NT2/D1 (cell line): Measurements from ENCODE around the gene P4HA2.
"Not testable (repeated sequence)": the region's sequence is repeated elsewhere in the genome, so short reads cannot be mapped to it uniquely, and the experiment has no call there.

Source experiments
- DNase-seq: peaks from one replicate; pipeline ENCODE4 v3.0.0-alpha.2; 2011; ENCODE audit warnings: low read depth, low spot score
- H3K27me3 ChIP-seq: 2 replicates; pipeline ENCODE4 v1.6.0; 2011; ENCODE audit warnings: mild to moderate bottlenecking; ENCODE audit not compliant: insufficient read length, insufficient read depth
- H3K36me3 ChIP-seq: 2 replicates; pipeline ENCODE4 v1.6.1; 2011; ENCODE audit warnings: mild to moderate bottlenecking, low read length, mixed read lengths; ENCODE audit not compliant: insufficient read depth, insufficient read length
- H3K4me1 ChIP-seq: 2 replicates; pipeline ENCODE4 v1.5.1; 2011; ENCODE audit not compliant: insufficient read depth, insufficient read length
- H3K4me3 ChIP-seq: 2 replicates; pipeline ENCODE4 v1.5.1; 2011; ENCODE audit warnings: low read depth; ENCODE audit not compliant: insufficient read length
- H3K9ac ChIP-seq: 2 replicates; pipeline ENCODE4 v1.6.0; 2011; ENCODE audit warnings: low read depth; ENCODE audit not compliant: insufficient read length
- H3K9me3 ChIP-seq: 2 replicates; pipeline ENCODE4 v1.5.1; 2011; ENCODE audit warnings: mild to moderate bottlenecking, low read length; ENCODE audit not compliant: insufficient read depth
- SUZ12 ChIP-seq: IDR thresholded peaks from 2 replicates; pipeline ENCODE4 v1.6.1; 2011; ENCODE audit not compliant: insufficient read length, insufficient read depth; ENCODE audit errors: extremely low read depth
- YY1 ChIP-seq: IDR thresholded peaks from 2 replicates; pipeline ENCODE4 v1.6.1; 2011; ENCODE audit not compliant: insufficient read length, insufficient read depth
- ZNF274 ChIP-seq: IDR thresholded peaks from 2 replicates; pipeline ENCODE4 v1.6.1; 2011; ENCODE audit warnings: mild to moderate bottlenecking, low read depth, low read length

P4HA2 gene

DNA sequence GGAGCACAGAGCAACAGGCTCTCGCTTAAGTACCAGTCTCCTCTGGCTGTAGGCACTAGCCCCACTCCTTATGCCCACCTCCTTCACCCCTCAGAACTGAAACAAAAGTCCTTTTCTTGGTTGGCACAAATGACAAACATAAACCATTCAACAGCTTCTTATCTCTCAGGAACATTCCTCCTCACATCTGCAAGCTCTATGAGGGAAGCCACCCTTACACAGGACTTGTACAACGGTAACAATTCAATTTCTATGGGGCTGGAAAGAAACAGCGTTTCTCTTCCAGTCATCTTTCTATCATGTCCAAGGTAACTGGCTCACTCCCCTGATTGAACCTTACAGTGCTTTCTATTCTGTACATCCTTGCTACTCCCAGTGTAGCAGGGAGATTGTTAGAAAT lies 80.0 kb downstream of the P4HA2 start:
- no peaks in the 10 kb centered on the region for H3K4me1 ChIP-seq
- H3K9ac ChIP-seq = no peak overlapping the region
- no peak overlapping the region for H3K4me3 ChIP-seq
- H3K36me3 ChIP-seq = no peaks in the 10 kb centered on the region
- TF ChIP-seq SUZ12 (no peak), ZNF274 (no peak), YY1 (no peak)
- H3K9me3 ChIP-seq = peaks cover 12% of the 10 kb centered on the region
- no peaks in the 10 kb centered on the region for H3K27me3 ChIP-seq
- no peak for DNase-seq

DNA sequence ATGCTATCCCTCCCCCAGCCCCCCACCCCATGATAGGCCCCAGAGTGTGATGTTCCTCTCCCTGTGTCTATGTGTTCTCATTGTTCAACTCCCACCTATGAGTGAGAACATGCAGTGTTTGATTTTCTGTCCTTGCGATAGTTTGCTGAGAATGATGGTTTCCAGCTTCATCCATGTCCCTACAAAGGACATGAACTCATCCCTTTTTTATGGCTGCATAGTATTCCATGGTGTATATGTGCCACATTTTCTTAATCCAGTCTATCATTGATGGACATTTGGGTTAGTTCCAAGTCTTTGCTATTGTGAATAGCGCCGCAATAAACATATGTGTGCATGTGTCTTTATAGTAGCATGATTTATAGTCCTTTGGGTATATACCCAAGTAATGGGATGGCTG lies 82.3 kb downstream of the P4HA2 start:
- H3K36me3 ChIP-seq, H3K9ac ChIP-seq, H3K4me3 ChIP-seq, H3K27me3 ChIP-seq, DNase-seq, H3K4me1 ChIP-seq: not testable (repeated sequence)
- H3K9me3 ChIP-seq = peaks cover 14% of the 10 kb centered on the region

DNA sequence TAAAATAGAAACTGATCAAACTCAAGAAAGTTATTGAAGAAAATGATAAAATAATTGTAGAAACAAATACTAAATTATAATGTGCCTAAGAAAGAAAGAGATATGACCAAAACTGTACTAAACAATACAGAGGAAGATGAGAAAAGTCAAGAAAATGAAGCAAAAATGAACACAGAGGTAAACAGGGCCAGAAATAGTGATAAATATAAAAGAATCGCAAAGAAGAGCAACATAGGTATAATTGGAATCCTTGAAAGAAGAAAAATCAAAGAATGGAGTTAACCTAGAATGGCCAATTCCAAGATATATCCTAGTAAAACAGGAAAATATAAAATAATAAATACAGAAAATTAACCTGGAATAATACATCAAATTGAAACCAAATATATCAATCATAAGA lies 84.5 kb downstream of the P4HA2 start:
- no peaks in the 10 kb centered on the region for H3K27me3 ChIP-seq
- H3K9me3 ChIP-seq = peaks cover 14% of the 10 kb centered on the region
- no peaks in the 10 kb centered on the region for H3K36me3 ChIP-seq
- H3K4me1 ChIP-seq = no peaks in the 10 kb centered on the region
- H3K4me3 ChIP-seq = no peak overlapping the region
- no peak for DNase-seq
- TF ChIP-seq SUZ12 = no peak
- no peak overlapping the region for H3K9ac ChIP-seq

DNA sequence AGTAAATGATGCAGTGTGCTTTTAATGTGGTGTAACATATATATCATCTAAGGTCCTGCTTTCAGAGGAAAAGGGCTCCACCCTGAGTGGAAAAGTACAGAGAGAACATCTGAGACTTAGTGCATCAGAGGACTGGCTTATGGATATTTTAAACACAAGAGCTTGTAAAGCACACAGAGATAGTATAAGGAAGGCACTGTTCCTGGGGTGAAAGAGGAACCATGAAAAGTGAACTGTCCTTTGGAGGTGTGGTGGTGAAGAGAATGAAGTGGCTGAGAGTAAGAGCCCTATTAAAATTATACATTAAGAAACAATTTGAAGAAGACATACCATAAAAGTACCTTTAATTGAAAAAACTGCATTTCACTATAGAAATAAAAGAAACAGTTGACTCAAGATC lies 85.2 kb downstream of the P4HA2 start:
- Histone ChIP-seq H3K9me3 (peaks cover 14% of the 10 kb centered on the region), H3K4me1 (no peaks in the 10 kb centered on the region), H3K36me3 (no peaks in the 10 kb centered on the region), H3K27me3 (no peaks in the 10 kb centered on the region), H3K4me3 (no peak overlapping the region), H3K9ac (no peak overlapping the region)
- no peak for DNase-seq
- TF ChIP-seq YY1 = no peak
- no peak for TF ChIP-seq SUZ12
- no peak for TF ChIP-seq ZNF274
